CD4-positive, alpha-beta T cell treated with Interleukin-1 beta for 1 hour (primary cell): ENCODE results near the gene CYP3A4.

Experiments used
- DNase-seq, 2 donors: peaks; one replicate each; pipeline ENCODE4 v3.0.0-alpha.2; 2020 to 2022

Gene CYP3A4

GRCh38 chr7:99720800-99721595, 63.0 kb downstream of the CYP3A4 start:
- no peak for DNase-seq

DNA sequence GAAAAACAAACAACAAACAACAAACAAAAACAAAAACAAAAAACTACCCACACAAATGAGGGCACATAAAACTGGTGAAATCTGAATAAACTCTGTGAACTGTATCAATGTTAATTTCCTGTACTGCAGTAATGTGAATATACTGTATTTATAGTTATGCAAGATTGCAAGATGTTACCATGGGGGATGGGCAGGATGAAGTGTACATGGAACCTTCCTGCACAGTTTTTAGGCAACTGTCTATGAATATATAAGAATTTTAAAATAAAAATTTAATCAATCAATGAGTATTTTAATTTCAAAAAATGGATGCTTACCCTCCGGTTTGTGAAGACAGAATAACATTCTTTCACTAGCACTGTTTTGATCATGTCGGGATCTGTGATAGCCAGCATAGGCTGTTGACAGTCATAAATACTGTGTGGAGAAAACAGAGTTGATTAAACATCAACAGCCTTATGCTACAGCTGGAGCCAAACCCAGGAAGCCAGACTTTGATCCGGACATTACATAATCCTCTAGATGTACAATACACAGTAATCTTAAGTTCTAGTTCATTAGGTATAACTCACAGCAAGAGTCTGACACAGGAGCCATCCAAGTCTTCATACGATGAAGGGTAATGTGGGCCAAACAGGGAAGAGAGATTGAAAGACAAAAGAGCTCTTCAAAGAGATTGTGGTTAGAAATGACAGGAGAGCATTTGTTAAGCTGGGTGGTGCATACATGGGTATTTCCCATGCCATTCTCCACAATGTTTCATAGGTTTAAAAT, 63.8 kb downstream of the CYP3A4 start:
- no peak for DNase-seq

GRCh38 chr7:99713995-99714570, 69.9 kb downstream of the CYP3A4 start:
- no peak for DNase-seq

DNA sequence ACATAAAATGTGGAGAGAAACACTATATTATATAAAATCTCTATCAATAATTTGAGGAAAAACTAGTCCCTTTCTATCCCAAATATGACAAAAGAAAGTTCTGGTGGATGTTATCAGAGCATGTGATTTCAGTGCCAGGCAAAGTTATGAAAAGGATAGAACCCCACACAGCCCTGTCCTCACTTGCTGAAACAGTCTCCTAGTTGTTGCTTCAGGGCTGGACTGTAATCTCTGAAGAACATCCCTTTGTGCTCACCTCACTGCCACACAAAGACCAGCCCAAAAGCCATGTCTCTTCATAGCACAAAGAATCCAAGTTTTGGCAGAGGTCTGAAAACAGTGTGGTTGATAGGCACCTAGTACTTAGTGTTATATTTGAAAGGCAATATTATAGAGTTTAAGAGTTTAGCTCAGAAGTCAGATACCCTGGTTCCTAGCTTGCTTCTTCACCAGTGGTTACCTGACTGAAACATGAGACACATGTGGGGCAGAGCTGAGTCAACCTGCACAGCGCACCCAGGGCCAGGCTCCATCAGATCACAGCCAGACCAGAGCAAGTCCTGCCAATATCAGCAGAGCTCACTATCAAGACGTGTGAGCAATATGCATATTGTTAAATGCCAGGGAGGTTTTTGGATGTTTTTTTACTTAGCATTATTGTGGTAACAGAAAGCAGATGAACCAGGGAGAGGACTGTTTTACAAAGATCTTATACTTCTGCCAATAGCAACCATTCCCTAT, 74.0 kb downstream of the CYP3A4 start:
- DNase-seq = no peak

- DNase-seq = no peak
Measured at GRCh38 chr7:99709260-99709659, 74.7 kb downstream of the CYP3A4 start.

DNA sequence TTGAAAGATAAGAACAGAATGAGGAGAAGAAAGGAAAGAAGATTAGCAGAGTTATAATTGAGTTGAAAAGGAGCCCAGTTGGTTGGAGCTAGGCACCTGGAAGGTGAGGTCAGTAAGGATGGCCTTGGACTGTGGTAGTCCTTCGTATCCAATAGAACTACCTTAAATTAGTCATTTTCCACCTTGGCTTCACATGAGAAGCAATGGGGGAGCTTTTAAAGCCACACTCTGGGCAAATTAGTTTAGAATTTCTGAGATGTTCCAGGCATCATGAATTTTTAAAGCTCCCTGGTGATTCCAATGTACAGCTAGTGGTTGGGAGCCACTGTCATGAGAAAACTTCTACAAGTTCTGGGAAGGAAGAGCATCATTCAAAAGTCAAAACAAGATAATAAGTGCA, 76.9 kb downstream of the CYP3A4 start:
- no peak for DNase-seq
